B cell (primary cell): Measurements from ENCODE around the gene GRB10.

ENCODE experiments used
- EZH2 ChIP-seq: IDR thresholded peaks from 2 replicates; pipeline ENCODE4 v1.6.1; 2012; ENCODE audit warnings: borderline replicate concordance, low read depth, mild to moderate bottlenecking, moderate library complexity, low read length; ENCODE audit not compliant: insufficient read depth, poor library complexity, severe bottlenecking
- TF ChIP-seq, protein P1 (sequence below): fragments of 200-600 bp; IDR thresholded peaks from one replicate; pipeline ENCODE4 v1.8.0; 2022; ENCODE audit warnings: antibody characterized with exemption, mild to moderate bottlenecking

DNA sequence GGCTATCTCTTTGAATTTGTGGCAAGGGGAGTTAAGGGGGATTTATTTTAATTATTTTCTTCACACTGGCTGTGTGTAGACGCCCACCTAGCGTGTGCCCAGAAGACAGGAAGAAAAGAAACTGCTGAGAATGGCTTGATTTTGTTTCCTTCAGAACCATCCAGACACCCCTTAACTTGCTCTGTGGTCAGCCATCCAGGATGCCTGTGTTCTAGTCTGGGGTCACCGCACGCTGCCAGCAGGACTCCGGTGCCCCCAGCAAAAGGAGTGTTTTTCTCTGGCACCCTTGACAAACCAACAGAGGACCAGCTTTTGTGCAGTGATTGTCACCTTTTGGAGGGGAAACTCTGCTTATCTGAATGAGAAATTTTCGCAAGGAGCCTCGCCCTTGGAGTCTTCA is 222.8 kb downstream of the GRB10 start:
- TF ChIP-seq, protein P1, sequence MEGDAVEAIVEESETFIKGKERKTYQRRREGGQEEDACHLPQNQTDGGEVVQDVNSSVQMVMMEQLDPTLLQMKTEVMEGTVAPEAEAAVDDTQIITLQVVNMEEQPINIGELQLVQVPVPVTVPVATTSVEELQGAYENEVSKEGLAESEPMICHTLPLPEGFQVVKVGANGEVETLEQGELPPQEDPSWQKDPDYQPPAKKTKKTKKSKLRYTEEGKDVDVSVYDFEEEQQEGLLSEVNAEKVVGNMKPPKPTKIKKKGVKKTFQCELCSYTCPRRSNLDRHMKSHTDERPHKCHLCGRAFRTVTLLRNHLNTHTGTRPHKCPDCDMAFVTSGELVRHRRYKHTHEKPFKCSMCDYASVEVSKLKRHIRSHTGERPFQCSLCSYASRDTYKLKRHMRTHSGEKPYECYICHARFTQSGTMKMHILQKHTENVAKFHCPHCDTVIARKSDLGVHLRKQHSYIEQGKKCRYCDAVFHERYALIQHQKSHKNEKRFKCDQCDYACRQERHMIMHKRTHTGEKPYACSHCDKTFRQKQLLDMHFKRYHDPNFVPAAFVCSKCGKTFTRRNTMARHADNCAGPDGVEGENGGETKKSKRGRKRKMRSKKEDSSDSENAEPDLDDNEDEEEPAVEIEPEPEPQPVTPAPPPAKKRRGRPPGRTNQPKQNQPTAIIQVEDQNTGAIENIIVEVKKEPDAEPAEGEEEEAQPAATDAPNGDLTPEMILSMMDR = no peak
- TF ChIP-seq EZH2 = no peak
